Activated CD4-positive, CD25-positive, alpha-beta regulatory T cell treated with anti-CD3 and anti-CD28 coated beads, Interleukin-2, amount 50 U/mL, for 16 hours (primary cell): ENCODE measurements around the gene PRICKLE1.
A peak's percentile ranks its signal among the peaks of the same experiment; 100 is the strongest.

Experiments
- DNase-seq: peaks from one replicate; pipeline ENCODE4 v3.0.0-alpha.2; 2020; ENCODE audit warnings: low read depth, low spot score

The PRICKLE1 gene

GRCh38 chr12:42492267-42492666 lies 97.3 kb downstream of the PRICKLE1 start:
- DNase-seq: no peak

DNA sequence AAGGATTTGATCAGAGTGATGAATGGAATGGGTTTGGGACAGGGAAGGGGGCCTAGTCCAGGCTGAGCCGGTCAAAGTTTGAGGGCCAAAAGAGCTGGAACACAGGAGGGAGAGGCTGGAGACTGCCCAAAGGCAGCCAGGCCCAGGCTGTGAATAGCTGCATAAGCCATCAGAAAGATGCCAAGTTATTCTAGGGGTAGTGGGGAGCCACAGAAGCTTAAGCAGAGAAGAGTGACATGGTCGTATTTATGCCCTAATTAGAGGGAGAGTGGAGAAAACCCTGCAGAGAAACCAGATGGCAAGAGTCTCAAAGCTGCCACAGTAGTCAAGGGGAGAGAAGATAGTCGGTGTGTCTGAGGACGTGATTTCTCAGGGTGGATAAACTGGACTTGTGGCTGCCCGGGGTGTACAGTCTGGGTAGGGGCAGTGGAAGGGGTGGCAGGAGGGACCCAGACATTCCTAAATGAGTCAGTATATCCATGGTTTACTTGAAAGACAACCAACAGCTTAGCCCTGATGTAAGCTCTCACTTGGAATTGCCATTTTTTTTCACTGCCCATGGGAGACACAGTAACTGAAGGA lies 99.2 kb downstream of the PRICKLE1 start:
- DNase-seq: no peak

DNA sequence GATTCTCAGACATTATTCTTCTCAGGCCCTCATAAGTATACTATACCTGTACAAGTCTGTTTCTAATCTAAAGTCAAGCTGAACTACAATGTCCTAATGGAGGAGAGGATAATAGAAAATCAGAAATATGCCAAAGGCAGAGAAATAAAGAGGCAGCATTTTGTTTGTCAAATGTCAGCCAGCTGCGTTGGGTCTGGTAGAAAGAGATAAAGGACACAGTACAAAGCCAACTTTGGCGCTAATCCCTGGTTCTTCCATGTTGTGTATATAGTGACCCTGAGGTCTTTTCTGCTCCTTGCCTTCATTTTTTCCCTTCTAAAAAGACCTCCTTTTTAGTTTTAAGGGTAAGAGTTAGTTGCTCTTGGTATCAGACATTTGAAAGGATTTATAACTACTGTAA lies 103.1 kb downstream of the PRICKLE1 start:
- no peak for DNase-seq

DNA sequence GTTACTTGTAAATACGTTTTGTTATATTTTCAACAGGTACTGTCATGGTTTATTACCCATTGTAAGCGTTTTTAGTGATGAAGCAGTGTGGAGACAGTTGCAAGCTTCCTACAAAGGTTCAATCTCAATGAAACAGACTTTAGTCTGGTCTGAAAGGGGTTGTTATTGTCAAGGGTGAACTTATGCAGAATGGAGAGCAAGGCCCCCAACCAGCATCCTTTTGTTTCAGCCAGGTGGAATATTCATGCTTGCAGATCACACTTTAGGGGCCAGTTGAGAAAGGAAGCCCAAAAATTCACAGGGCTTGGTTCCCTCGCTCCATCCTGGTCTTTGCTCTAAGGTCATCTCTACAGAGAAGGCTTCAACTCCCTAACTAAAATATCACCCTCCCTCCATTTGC lies 103.7 kb downstream of the PRICKLE1 start:
- no peak for DNase-seq

- DNase-seq: no peak
Observed at GRCh38 chr12:42484996-42485395, 104.5 kb downstream of the PRICKLE1 start.

DNA sequence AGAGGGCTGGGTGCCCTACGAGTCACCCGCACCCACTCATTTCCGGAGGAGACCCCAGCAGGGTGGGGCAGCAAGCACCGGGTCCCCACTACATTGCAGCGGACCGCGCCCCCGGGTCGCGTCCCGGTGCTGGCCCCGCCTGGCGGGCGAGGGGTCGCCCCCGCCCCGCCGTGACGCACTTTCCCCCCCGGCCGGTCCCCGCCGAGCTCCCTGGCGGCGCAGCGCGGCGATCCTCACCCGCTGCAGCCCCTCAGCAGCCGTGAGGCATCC lies 106.1 kb downstream of the PRICKLE1 start:
- DNase-seq: no peak

GRCh38 chr12:42482748-42483520 lies 106.6 kb downstream of the PRICKLE1 start:
- DNase-seq: peak; percentile 5

- no peak for DNase-seq
Observed at GRCh38 chr12:42482041-42482747, 107.4 kb downstream of the PRICKLE1 start.

GRCh38 chr12:42481368-42481767 lies 108.2 kb downstream of the PRICKLE1 start:
- DNase-seq: no peak

GRCh38 chr12:42477941-42478340 lies 111.6 kb downstream of the PRICKLE1 start:
- no peak for DNase-seq

DNA sequence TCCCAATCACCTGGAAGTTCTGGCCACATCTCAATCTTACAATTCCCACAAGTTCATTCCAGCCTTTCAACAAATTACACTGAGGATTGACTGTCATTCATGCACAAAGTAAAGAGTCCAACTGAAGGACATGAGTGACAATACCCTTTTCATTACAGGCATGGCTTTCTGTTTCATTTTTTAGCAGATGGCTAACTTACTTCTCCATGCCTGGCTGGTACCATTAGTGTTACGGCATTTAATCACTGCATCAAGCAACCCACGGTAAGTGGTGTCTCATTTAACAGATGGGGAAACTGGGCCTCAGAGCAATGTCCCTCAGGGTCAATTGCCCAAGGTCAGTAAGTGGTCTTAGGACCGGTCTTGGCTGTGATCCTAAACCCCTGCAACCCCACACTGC lies 114.4 kb downstream of the PRICKLE1 start:
- DNase-seq: no peak

GRCh38 chr12:42474391-42474790 lies 115.2 kb downstream of the PRICKLE1 start:
- DNase-seq: no peak

- no peak for DNase-seq
Observed at GRCh38 chr12:42473561-42473960, 116.0 kb downstream of the PRICKLE1 start.

DNA sequence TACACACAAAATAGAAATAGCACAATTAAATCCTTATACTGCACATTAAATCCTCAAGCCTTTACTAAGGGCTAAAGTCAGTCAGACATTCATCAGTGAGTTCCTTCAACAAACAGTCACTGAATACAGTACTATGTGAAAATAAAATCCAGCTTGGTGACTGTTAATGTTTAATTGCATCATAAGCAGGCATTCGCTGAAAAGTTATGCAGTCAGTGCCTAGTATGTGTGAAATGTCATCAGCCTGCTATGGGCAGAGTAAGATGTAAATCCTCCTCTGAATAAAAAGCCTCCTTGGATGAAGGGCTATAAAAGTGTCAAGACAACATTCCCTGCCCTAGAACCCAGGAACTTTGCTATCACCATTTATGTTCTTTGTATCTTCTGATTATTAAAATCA lies 116.4 kb downstream of the PRICKLE1 start:
- no peak for DNase-seq

- no peak for DNase-seq
Observed at GRCh38 chr12:42472376-42472775, 117.2 kb downstream of the PRICKLE1 start.

GRCh38 chr12:42469355-42470175 lies 120.0 kb downstream of the PRICKLE1 start:
- DNase-seq: no peak

DNA sequence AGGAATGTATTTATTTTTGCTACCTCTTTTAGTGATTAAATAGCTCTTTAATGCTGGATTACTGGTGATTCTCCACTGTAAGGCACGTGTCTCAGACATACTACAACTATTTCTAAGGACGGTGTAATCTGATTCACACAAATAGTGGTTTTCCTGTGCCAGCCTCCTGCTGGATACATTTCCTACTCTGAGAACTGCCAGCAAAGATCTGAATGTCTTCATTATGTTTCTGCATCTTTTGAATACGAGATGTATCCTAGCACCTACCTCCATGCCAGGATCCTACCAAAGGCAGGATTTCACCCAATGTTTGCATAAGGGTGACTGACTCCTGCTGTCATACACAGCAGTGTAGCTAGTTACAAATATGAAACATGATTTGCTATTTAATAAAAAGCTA lies 120.6 kb downstream of the PRICKLE1 start:
- no peak for DNase-seq

DNA sequence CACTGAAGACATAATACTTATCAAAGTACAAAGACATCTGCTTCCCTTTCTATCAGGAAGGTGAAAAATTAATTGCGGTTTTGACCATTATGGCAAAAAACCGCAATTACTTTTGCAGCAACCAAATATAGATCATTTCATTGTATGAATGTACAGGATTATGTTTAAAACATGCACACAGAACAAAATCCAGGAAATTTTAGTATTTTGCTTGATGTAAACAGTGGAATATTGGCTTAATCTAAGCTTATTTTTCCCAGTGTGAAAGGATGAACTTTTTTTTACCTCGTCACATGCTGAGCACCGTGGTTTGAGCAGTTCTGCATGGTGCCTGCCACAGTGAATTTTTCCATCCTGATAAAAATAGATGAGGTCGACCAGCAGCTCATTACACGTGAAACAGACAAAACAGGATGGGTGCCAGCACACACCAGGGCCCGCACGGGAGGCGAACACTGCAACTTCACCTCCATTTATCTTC lies 121.2 kb downstream of the PRICKLE1 start:
- DNase-seq: no peak

- no peak for DNase-seq
Observed at GRCh38 chr12:42463671-42464070, 125.9 kb downstream of the PRICKLE1 start.

DNA sequence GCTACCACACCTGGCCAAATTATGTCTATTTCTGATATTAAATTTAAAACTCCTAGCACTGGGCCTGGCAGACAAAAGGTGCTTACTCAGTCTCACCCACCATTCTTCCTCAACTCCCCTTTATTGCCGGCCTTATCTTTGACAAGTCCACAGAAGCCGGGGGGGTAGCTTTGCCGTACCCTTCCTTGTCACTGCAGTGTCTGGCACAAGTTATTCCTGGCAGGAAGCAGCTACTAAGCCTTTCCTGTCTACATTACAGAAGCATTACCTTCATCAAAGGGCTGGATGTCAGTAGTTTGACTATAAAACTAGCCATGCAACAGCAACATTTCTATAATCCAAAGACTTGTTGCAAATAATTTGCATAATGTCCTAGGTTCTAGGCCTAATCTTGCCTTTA lies 127.1 kb downstream of the PRICKLE1 start:
- DNase-seq: no peak

- no peak for DNase-seq
Observed at GRCh38 chr12:42459336-42459847, 130.2 kb downstream of the PRICKLE1 start.

DNA sequence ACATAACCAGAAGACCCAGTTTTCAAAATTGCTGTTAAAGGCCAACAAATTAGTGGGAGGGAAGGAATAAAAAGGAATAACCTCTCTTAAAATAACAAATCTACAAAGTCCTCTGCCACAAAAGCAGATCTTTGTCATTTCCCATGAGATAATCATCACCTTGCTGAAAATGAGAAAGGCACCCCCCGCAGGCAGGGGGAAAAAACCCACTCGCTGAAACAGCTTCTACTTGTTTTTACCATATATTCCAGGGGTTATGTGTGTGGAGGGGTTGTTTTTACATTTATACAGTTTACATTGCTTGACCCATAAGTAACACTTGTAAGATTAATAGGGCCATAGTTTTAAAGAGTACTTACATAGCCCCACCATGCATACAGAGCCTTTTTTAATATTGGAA lies 131.0 kb downstream of the PRICKLE1 start:
- no peak for DNase-seq
